SK-N-SH (cell line): ENCODE results near the gene OPTC.

Source experiments
- JUND ChIP-seq: IDR thresholded peaks from 2 replicates; pipeline ENCODE4 v1.4.0; 2012
- NFIC ChIP-seq: IDR thresholded peaks from 2 replicates; pipeline ENCODE4 v1.4.0; 2012; ENCODE audit warnings: borderline replicate concordance
- RAD21 ChIP-seq: IDR thresholded peaks from 2 replicates; pipeline ENCODE4 v1.6.1; 2012; ENCODE audit warnings: mild to moderate bottlenecking, low read length

- no peak for TF ChIP-seq JUND
- no peak for TF ChIP-seq NFIC
- no peak for TF ChIP-seq RAD21
Measured at GRCh38 chr1:203508463-203509073, 14.6 kb downstream of the OPTC start.
